NCI-H226 (cell line): ENCODE measurements around the gene UBC.
"Not testable (repeated sequence)": the region's sequence is repeated elsewhere in the genome, so short reads cannot be mapped to it uniquely, and the experiment has no call there.

ENCODE experiments used
- DNase-seq: peaks from one replicate; pipeline ENCODE4 v3.0.0-alpha.2; 2015

Gene UBC

GRCh38 chr12:124930586-124930985, 16.1 kb upstream of the UBC start:
- no peak for DNase-seq

GRCh38 chr12:124929649-124930419, 15.4 kb upstream of the UBC start:
- no peak for DNase-seq

- no peak for DNase-seq
These were observed 14.6 kb upstream of the UBC start for GRCh38 chr12:124928912-124929530.

- DNase-seq = peak; percentile 100
These were observed 13.9 kb upstream of the UBC start for GRCh38 chr12:124928095-124928911.

- peak; percentile 77 for DNase-seq
These were observed 13.0 kb upstream of the UBC start for GRCh38 chr12:124927201-124928094.

GRCh38 chr12:124925782-124926181, 11.3 kb upstream of the UBC start:
- not testable (repeated sequence) for DNase-seq

GRCh38 chr12:124925117-124925516, 10.7 kb upstream of the UBC start:
- no peak for DNase-seq

GRCh38 chr12:124923905-124924734, 9.7 kb upstream of the UBC start:
- peak; percentile 73 for DNase-seq

GRCh38 chr12:124921200-124922031, 7.0 kb upstream of the UBC start:
- no peak for DNase-seq

- DNase-seq = no peak
These were observed 6.0 kb upstream of the UBC start for GRCh38 chr12:124920353-124920935.

GRCh38 chr12:124919521-124920352, 5.3 kb upstream of the UBC start:
- no peak for DNase-seq

GRCh38 chr12:124918622-124918988, 4.2 kb upstream of the UBC start:
- DNase-seq = not testable (repeated sequence)

GRCh38 chr12:124917841-124918621, 3.6 kb upstream of the UBC start:
- no peak for DNase-seq

GRCh38 chr12:124917135-124917840, 2.8 kb upstream of the UBC start:
- peak; percentile 99 for DNase-seq

GRCh38 chr12:124916374-124917134, 2.1 kb upstream of the UBC start:
- peak; percentile 76 for DNase-seq

- no peak for DNase-seq
These were observed 1.1 kb upstream of the UBC start for GRCh38 chr12:124915239-124916236.
